ENCODE results near the gene FAM120A.

The FAM120A gene

GRCh38 chr9:93572221-93572620 is 120.7 kb downstream of the FAM120A start:
- no peak for DNase-seq (ENCODE audit: low read depth)
- no peak overlapping the region for H3K4me3 ChIP-seq (ENCODE audit: low read length)
- TF ChIP-seq CTCF (conservative IDR thresholded peaks at IDR 0.05; ENCODE audit: low read depth, low read length) = no peak

GRCh38 chr9:93572636-93573515 is 121.4 kb downstream of the FAM120A start:
- H3K4me3 ChIP-seq (ENCODE audit: low read length) = no peak overlapping the region
- TF ChIP-seq CTCF (conservative IDR thresholded peaks at IDR 0.05; ENCODE audit: low read depth, low read length) = no peak
- no peak for DNase-seq (ENCODE audit: low read depth)

- H3K4me3 ChIP-seq (ENCODE audit: low read length) = no peak overlapping the region
- no peak for TF ChIP-seq CTCF (conservative IDR thresholded peaks at IDR 0.05; ENCODE audit: low read depth, low read length)
- no peak for DNase-seq (ENCODE audit: low read depth)
Measured at GRCh38 chr9:93573516-93573828, 122.0 kb downstream of the FAM120A start.

- no peak for DNase-seq (ENCODE audit: low read depth)
- TF ChIP-seq CTCF (conservative IDR thresholded peaks at IDR 0.05; ENCODE audit: low read depth, low read length) = no peak
- no peak overlapping the region for H3K4me3 ChIP-seq (ENCODE audit: low read length)
Measured at GRCh38 chr9:93574091-93574899, 122.8 kb downstream of the FAM120A start.

DNA sequence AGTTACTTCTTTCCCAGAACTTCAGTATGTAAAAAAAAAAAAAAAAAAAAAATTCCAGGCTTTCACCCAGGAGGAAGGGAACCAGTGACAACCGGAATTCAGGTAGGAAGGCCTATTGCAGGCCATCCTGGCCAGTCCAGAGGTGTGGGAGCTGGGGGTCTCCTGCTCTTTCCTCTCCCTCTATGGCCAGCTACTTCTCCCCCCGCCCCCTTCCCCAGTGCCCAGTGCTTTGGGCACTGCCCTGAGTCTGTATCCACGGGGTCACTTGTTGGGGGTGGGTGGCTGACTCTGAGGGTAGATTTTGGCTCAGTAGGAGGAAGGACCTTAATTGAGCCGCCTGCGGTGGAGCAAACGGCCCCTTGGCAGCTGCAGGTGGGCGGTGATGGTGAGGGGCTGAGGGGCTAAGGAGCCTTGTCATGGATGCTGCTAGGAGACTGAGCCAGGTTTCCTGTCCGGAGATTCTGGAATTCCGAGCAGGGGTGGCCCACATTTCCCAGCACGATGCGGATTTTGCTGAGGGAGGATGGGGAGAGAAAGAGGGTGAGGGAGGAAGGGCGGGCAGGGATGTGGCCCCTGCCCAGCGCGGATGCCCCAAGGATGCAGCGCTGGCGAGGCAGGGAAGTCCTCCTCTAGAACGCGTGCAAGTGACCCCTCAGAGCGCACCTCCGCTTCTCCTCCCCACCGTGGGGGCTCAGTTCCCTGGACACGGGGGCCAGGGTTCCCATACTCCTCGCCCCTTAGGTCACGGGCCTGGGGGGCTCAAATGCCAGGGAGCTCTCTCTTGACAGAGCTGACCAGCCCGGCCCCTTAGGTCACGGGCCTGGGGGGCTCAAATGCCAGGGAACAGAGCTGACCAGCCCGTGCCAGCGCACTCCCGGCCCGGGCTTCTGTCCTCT is 123.7 kb downstream of the FAM120A start:
- peak overlapping the region; percentile 57 for H3K4me3 ChIP-seq (ENCODE audit: low read length)
- no peak for DNase-seq (ENCODE audit: low read depth)
- TF ChIP-seq CTCF (conservative IDR thresholded peaks at IDR 0.05; ENCODE audit: low read depth, low read length) = no peak

DNA sequence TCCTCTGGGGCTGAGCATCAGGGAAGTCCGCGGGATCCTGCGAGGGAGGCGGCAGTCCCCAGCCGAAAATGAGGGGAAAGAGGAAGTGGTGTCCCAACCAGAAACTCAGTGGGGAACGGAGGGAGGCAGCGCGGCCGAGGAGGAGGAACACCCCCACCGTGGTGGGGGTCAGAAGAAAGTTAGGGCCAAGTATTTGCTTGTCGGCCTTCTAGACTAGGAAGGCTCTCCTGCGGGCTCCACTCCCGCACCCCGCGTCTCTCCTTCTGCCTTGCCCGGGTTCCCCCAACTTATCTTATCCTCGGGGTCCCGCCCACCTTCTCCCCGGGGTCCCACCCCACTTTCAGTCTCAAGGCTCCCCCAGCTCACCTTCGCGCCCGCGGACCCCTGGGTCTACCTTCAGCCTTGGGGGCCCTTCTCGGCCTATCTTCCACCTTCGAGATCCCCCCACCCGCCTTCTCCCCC is 124.3 kb downstream of the FAM120A start:
- no peak for TF ChIP-seq CTCF (conservative IDR thresholded peaks at IDR 0.05; ENCODE audit: low read depth, low read length)
- no peak for DNase-seq (ENCODE audit: low read depth)
- H3K4me3 ChIP-seq (ENCODE audit: low read length) = peak overlapping the region; percentile 57
